Right atrium auricular region (tissue), 2 donors: ENCODE results near the gene TK2. TPM values are rescaled to one million over a fixed set of nuclear protein-coding genes. Genes with fewer than 3 reads are reported as not detected.

Experiments used
- DNase-seq: peaks from one replicate; pipeline ENCODE4 v3.0.0-alpha.2; 2019; ENCODE audit warnings: low spot score
- H3K27ac ChIP-seq, 2 donors: fragments of 200-600 bp; sonication (generic); 1 replicate in 1 of 2; 2 replicates in 1 of 2; pipeline ENCODE4 v1.5.1; 2016 to 2019
- H3K27me3 ChIP-seq, 2 donors: fragments of 200-600 bp; sonication (generic); one replicate each; pipeline versions ENCODE4 v1.5.1 to v1.6.0; 2017 to 2019
- H3K36me3 ChIP-seq: fragments of 200-600 bp; sonication (generic); one replicate; pipeline ENCODE4 v1.5.1; 2016
- H3K4me1 ChIP-seq, 2 donors: fragments of 200-600 bp; sonication (generic); one replicate each; pipeline versions ENCODE4 v1.5.1 to v1.6.0; 2017 to 2019
- H3K4me3 ChIP-seq, 2 donors: fragments of 200-600 bp; sonication (generic); 1 replicate in 1 of 2; 2 replicates in 1 of 2; pipeline ENCODE4 v1.5.1; 2017 to 2019; ENCODE audit warnings: mild to moderate bottlenecking in 1 of 2, moderate library complexity in 1 of 2
- H3K9me3 ChIP-seq, 2 donors: fragments of 200-600 bp; sonication (generic); one replicate each; pipeline ENCODE4 v1.5.1; 2019
- CTCF ChIP-seq, 2 donors: fragments of 200-600 bp; sonication (generic); IDR thresholded peaks; one replicate each; pipeline ENCODE4 v1.5.1; 2019; ENCODE audit warnings: antibody characterized with exemption in 2 of 2
- total RNA-seq, 2 donors: library from RNA; depleted of rRNA; stranded (reverse); fragments of >200 nt; gene quantifications; one replicate each; pipeline ENCODE4 v1.1.0, GENCODE V29; 2016

The TK2 gene
- total RNA-seq, 2 donors from 2014 or later = 20.7 to 24.5 TPM

GRCh38 chr16:66561381-66562080, 11.6 kb upstream of the TK2 start:
- H3K27ac ChIP-seq = no peak overlapping the region
- H3K27me3 ChIP-seq = no peaks in the 10 kb centered on the region
- DNase-seq = no peak
- TF ChIP-seq CTCF (IDR thresholded peaks at IDR 0.05) = no peak
- H3K4me3 ChIP-seq = no peak overlapping the region
- no peaks in the 10 kb centered on the region for H3K9me3 ChIP-seq
- peaks cover 6% of the 10 kb centered on the region for H3K36me3 ChIP-seq
- H3K4me1 ChIP-seq = no peaks in the 10 kb centered on the region

GRCh38 chr16:66560107-66560506, 10.2 kb upstream of the TK2 start:
- TF ChIP-seq CTCF (IDR thresholded peaks at IDR 0.05) = no peak
- DNase-seq = no peak
- Histone ChIP-seq H3K9me3 (no peaks in the 10 kb centered on the region), H3K27me3 (no peaks in the 10 kb centered on the region), H3K36me3 (no peaks in the 10 kb centered on the region), H3K4me1 (no peaks in the 10 kb centered on the region), H3K27ac (no peak overlapping the region), H3K4me3 (no peak overlapping the region)

GRCh38 chr16:66554495-66554894, 4.6 kb upstream of the TK2 start:
- Histone ChIP-seq H3K4me1 (peaks cover 0 to 32% of the 10 kb centered on the region in 2 donors), H3K36me3 (no peaks in the 10 kb centered on the region), H3K4me3 (no peak overlapping the region), H3K27ac (no peak overlapping the region), H3K27me3 (no peaks in the 10 kb centered on the region), H3K9me3 (no peaks in the 10 kb centered on the region)
- TF ChIP-seq CTCF (IDR thresholded peaks at IDR 0.05) = no peak
- DNase-seq = no peak

GRCh38 chr16:66554021-66554420, 4.1 kb upstream of the TK2 start:
- no peak overlapping the region for H3K4me3 ChIP-seq
- no peaks in the 10 kb centered on the region for H3K27me3 ChIP-seq
- H3K9me3 ChIP-seq = no peaks in the 10 kb centered on the region
- H3K4me1 ChIP-seq = peaks cover 0 to 36% of the 10 kb centered on the region in 2 donors
- no peak for TF ChIP-seq CTCF (IDR thresholded peaks at IDR 0.05)
- H3K27ac ChIP-seq = no peak overlapping the region
- no peak for DNase-seq
- H3K36me3 ChIP-seq = no peaks in the 10 kb centered on the region

- DNase-seq = no peak
- no peak for TF ChIP-seq CTCF (IDR thresholded peaks at IDR 0.05)
- H3K36me3 ChIP-seq = no peaks in the 10 kb centered on the region
- peaks cover 0 to 44% of the 10 kb centered on the region in 2 donors for H3K4me1 ChIP-seq
- H3K27ac ChIP-seq = peak overlapping the region in 1 of 2 donors; percentile 91
- H3K4me3 ChIP-seq = peak overlapping the region; percentile 47 to 61
- no peaks in the 10 kb centered on the region for H3K9me3 ChIP-seq
- H3K27me3 ChIP-seq = no peaks in the 10 kb centered on the region
Measured at GRCh38 chr16:66553223-66553622, 3.3 kb upstream of the TK2 start.
